Nephron (organoid): ENCODE results near the gene IL23R.

Experiments used
- H3K27ac Mint-ChIP-seq, 3 experiments: 2 replicates each; pipeline ENCODE4 v1.8.0; 2020; ENCODE audit warnings: mixed read lengths in 3 of 3, mild to moderate bottlenecking in 2 of 3, moderate library complexity in 1 of 3
- H3K27me3 Mint-ChIP-seq: 2 replicates; pipeline ENCODE4 v1.8.0; 2021; ENCODE audit warnings: low read depth, mild to moderate bottlenecking, moderate library complexity, mixed read lengths
- H3K36me3 Mint-ChIP-seq: 2 replicates; pipeline ENCODE4 v1.8.0; 2020; ENCODE audit warnings: low read depth, mixed read lengths
- H3K4me1 Mint-ChIP-seq: 2 replicates; pipeline ENCODE4 v1.8.0; 2020; ENCODE audit warnings: mixed read lengths
- H3K4me3 Mint-ChIP-seq, 3 experiments: 2 replicates each; pipeline ENCODE4 v1.8.0; 2020; ENCODE audit warnings: mild to moderate bottlenecking in 3 of 3, mixed read lengths in 3 of 3, moderate library complexity in 2 of 3
- H3K9me3 Mint-ChIP-seq: 2 replicates; pipeline ENCODE4 v1.8.0; 2020; ENCODE audit warnings: mixed read lengths
- CTCF ChIP-seq, 3 experiments: fragments of 200-600 bp; sonication (generic); IDR thresholded peaks; one replicate each; pipeline ENCODE4 v1.5.0; 2021; ENCODE audit warnings: antibody characterized with exemption in 3 of 3; ENCODE audit not compliant: unreplicated experiment in 3 of 3

IL23R gene

GRCh38 chr1:67174716-67175284 is 8.5 kb downstream of the IL23R start:
- H3K27ac Mint-ChIP-seq: no peak overlapping the region
- no peaks in the 10 kb centered on the region for H3K36me3 Mint-ChIP-seq
- peaks cover 3% of the 10 kb centered on the region for H3K9me3 Mint-ChIP-seq
- TF ChIP-seq CTCF (IDR thresholded peaks at IDR 0.05; ENCODE audit: unreplicated experiment in 3 of 3): no peak
- H3K4me1 Mint-ChIP-seq: no peaks in the 10 kb centered on the region
- H3K4me3 Mint-ChIP-seq: no peak overlapping the region
- peaks cover 8% of the 10 kb centered on the region for H3K27me3 Mint-ChIP-seq

- Mint-ChIP-seq H3K9me3 (peaks cover 3% of the 10 kb centered on the region), H3K27me3 (peaks cover 8% of the 10 kb centered on the region), H3K36me3 (no peaks in the 10 kb centered on the region), H3K4me1 (no peaks in the 10 kb centered on the region), H3K4me3 (no peak overlapping the region), H3K27ac (no peak overlapping the region)
- TF ChIP-seq CTCF (IDR thresholded peaks at IDR 0.05; ENCODE audit: unreplicated experiment in 3 of 3): no peak
Observed at GRCh38 chr1:67175530-67176087, 9.4 kb downstream of the IL23R start.

DNA sequence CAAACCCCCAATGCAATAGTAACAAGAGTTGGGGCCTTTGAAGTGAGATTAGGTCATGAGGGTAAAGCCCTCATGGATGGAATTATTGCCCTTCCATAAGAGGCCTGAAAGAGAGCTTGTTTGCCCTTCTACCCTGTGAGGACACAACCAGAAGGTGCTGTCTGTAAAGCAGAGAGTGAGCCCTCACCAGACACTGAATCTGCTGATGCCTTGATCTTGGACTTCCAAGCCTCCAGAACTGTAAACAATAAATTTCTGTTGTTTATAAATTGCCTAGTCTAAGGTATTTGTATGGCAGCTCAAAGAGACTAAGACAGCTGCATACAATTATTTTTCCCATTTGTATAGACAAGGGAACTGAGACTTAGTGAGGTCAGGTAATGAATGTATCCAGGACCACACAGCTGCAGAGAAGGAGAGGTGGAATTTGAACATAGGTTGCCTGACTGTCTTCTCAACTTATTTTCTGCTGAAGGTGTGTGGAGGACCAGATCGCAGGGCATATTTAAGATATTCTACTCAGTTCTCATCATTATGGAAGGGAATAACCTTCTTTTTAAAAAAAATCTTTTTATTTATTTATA is 18.7 kb downstream of the IL23R start:
- Mint-ChIP-seq H3K36me3 (no peaks in the 10 kb centered on the region), H3K9me3 (peaks cover 5% of the 10 kb centered on the region), H3K27me3 (no peaks in the 10 kb centered on the region), H3K4me1 (no peaks in the 10 kb centered on the region), H3K4me3 (no peak overlapping the region), H3K27ac (no peak overlapping the region)
- TF ChIP-seq CTCF (IDR thresholded peaks at IDR 0.05; ENCODE audit: unreplicated experiment in 3 of 3): no peak

GRCh38 chr1:67188137-67188536 is 21.9 kb downstream of the IL23R start:
- Mint-ChIP-seq H3K27me3 (no peaks in the 10 kb centered on the region), H3K27ac (no peak overlapping the region), H3K9me3 (no peaks in the 10 kb centered on the region), H3K4me1 (no peaks in the 10 kb centered on the region), H3K4me3 (no peak overlapping the region), H3K36me3 (no peaks in the 10 kb centered on the region)
- no peak for TF ChIP-seq CTCF (IDR thresholded peaks at IDR 0.05; ENCODE audit: unreplicated experiment in 3 of 3)

- H3K36me3 Mint-ChIP-seq: no peaks in the 10 kb centered on the region
Observed at GRCh38 chr1:67189953-67190352, 23.7 kb downstream of the IL23R start.

More at GRCh38 chr1:67189953-67190352, 23.7 kb downstream of the IL23R start:
- Mint-ChIP-seq H3K9me3 (no peaks in the 10 kb centered on the region), H3K27ac (no peak overlapping the region), H3K27me3 (no peaks in the 10 kb centered on the region), H3K4me3 (no peak overlapping the region), H3K4me1 (no peaks in the 10 kb centered on the region)
- no peak for TF ChIP-seq CTCF (IDR thresholded peaks at IDR 0.05; ENCODE audit: unreplicated experiment in 3 of 3)
